Amygdala (tissue), 56 donors: Measurements from ENCODE around the gene NOTO.
A peak's percentile ranks its signal among the peaks of the same experiment; 100 is the strongest.
"Not testable (repeated sequence)": the region's sequence is repeated elsewhere in the genome, so short reads cannot be mapped to it uniquely, and the experiment has no call there.

Experiments
- DNase-seq, 56 donors: peaks; one replicate each; lab custom pipeline; 2025; lab: John Stamatoyannopoulos, UW

NOTO gene, protein sequence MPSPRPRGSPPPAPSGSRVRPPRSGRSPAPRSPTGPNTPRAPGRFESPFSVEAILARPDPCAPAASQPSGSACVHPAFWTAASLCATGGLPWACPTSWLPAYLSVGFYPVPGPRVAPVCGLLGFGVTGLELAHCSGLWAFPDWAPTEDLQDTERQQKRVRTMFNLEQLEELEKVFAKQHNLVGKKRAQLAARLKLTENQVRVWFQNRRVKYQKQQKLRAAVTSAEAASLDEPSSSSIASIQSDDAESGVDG

DNA sequence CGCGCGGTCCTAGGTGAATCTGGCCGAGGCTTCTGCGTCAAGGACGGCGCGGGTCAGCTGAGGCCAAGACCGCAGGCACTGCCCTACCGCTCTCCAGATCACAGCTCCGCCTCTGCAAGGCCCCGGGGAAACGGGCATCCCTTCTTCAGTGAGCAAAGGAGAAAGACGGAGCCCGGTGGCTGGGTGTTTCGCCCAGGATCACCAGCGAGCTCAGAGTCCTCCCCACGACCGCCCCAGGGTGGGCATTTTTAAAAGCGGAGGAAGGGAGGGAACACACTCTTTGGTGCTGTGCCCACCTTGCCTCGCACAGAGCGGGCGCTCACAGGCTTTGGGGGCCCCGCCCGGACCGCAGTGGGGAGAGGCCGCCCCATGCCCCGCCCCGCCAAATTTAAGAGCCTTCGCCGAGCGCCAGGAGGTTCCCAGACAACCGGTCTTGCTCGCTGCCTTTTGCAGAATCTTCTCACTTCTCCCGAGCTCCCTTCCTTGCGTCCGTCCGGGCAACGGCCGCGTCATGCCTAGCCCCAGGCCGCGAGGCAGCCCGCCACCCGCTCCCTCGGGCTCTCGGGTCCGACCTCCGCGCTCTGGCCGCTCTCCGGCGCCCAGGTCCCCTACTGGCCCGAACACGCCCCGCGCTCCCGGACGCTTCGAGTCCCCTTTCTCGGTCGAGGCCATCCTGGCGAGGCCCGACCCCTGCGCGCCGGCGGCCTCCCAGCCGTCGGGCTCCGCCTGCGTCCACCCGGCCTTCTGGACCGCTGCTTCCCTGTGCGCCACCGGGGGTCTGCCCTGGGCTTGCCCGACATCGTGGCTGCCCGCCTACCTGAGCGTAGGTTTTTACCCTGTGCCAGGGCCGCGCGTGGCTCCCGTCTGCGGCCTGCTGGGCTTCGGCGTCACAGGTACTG, at the start of gene NOTO:
Gene NOTO, plus strand, starts transcription at position 419 of the 899 bp plus-strand sequence. Its CDS starts 93 bp downstream, at position 512.
- no peak for DNase-seq

DNA sequence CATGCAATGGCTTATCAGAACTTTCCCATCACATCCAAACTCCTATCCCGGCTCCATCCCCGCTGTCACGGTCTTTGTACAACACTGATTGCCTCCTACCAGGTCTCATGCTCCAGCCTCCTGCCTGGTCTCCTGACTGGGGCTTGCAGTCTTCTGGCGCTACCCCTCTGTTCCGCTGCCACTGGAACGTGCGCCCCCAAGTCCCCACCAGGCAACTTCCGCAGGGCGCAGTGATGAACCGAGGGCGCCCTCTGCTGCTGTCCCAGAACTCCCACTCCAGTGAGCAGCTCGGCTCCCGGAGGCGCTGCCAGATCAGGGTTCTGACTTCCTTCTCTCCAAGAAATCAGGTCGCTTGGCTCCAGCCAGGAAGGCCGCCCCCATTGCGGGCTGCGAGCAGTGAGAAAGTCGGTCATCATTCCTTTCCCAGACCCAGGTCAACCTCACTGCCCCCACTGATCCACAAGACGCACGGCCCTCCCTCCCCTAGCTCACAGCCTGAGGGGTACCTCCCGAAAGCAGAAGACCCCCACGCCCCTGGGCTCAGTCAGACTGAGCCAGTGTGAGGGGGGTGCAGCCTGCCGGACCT, 45.7 kb upstream of the NOTO start:
- peak in 43 of 56 donors; percentile 3 to 73 (median 24) for DNase-seq

DNA sequence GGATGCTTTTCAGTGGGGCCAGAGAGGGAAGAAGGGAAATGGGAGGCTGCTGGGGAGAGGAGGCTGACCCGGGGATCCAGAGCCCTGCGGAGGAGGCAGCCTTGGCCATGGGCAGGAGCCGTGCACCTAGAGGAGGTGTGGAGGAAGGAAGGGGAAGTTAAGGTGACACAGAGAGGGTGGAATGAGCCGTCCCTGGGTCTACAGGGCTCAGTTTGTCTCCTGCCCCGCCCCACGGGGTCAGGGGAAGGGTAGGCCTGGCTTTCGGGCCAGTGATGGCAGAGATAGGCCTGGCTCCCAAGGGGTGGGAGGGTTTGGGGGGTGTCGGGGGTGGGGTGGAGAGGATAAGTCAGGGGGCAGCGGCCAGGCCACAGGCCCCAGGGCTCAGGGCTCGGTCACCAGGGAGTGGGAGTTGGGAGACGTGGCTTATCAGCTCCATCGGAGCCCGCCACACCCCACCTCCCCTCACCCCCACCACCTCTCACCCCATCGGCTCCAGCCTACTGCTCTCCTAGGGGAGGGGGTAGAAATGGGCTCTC, 39.5 kb upstream of the NOTO start:
- no peak for DNase-seq

DNA sequence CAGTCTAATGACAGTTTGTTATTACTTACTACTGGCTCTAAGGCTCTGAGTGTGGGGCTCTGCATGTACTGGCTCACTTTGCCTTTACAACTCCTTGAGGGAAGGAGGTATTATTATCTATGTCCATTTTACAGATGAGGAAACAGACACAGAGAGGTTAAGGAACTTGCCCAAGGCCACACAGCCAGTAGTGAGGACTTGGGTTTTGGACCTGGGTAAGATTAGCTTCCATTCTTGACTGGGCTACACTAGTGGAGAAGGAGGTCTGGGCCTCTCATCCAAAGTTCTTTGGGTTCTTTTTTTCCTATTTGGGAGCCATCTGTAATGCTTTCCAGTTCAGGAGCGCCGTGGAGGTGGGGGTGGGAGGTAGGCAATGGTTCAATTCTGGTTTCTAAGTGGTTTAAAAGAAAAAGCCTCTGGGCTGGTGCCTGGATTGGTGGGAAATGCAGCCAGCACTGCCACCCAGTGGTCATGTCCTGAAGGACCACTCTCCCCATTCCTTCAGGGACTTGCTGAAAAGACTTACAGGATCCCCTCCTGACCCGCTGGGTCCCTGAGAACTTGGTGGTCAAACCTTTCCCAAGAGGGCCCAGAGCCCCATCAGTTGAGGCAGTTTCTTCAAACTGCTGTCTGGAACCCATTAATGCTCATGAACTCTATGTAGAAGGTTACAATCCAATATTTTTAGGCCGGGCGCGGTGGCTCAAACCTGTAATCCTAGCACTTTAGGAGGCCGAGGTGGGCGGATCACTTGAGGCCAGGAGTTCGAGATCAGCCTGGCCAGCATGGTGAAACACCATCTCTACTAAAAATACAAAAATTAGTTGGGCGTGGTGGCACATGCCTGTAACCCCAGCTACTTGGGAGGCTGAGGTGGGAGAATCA, 38.6 kb upstream of the NOTO start:
- peak in 45 of 56 donors; percentile 3 to 76 (median 35) for DNase-seq

DNA sequence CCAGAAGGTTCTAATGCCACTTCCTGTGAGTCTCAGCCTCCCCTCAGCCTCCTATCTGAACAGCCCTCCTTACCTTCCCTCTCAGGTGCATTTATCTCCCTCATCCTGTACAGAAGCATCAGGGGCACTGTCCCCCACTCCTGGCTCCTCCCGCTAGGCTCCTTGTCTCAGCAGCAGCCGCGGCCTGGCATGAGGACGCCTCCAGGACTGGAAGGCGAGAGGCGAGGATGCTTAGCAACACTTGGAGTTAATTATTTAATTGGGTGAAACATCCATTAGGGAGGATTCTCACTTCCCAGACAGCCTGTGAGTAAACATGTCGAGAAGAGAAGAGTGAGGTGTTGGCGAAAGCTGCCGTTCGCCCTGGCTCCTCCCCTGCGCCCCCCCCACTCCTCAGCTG, 36.4 kb upstream of the NOTO start:
- peak in 3 of 56 donors; percentile 7 to 25 (median 24) for DNase-seq

DNA sequence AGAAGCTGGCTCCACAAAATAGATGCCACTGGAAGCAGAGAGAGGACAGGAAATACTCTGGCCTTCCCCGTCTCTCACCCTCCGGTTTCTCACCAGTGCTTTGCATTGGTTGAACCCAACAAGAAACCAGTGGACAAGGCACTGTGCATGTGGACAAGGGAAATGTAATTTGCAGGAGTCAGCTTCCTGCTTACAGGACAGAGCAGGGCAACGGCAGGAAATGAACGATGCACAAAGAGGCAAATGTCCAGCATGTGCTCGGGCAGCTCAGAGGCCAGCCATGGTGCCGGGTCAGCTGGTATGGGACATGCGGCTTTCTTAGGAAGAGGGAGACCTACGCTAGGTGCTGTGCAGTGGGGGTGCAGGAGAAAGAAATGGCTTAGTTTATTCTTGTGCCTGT, 35.6 kb upstream of the NOTO start:
- DNase-seq, result not testable (repeated sequence)

DNA sequence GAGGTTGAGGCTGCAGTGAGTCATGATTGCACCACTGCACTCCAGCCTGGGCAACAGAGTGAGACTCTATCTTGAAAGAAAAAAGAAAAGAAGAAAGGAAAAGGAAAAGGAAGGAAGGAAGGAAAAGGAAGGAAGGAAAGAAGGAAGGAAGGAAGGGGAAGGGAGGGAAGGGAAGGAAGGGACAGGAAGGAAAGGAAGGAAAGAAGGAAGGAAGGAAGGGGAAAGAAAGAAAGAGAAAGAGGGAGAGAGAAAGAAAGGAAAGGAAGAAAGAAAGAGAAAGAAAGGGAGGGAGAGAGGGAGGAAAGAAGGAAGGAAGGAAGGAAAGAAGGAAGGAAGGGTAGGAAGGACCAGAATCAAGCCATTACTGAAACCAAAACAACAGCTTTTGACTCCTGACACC, 34.0 kb upstream of the NOTO start:
- DNase-seq, result not testable (repeated sequence)

DNA sequence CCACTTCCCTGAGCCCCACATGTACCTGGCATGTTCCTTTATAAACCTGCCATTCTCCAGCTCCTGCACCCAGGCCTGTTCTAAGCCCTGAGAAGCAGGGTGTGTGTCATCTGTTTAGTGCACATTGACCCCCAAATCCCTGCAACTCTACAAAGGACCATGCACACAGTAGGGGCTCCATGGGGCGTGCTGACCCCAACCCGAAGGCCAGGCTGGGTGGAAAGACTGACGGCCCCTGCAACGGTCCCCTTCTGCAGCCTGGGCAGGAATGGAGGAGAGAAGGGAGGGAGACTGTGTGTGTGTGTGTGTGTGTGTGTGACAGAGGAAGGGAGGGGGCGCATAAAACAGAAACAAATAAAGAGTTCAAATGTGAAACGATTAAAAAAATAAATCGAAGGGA, 32.0 kb upstream of the NOTO start:
- not testable (repeated sequence) for DNase-seq

DNA sequence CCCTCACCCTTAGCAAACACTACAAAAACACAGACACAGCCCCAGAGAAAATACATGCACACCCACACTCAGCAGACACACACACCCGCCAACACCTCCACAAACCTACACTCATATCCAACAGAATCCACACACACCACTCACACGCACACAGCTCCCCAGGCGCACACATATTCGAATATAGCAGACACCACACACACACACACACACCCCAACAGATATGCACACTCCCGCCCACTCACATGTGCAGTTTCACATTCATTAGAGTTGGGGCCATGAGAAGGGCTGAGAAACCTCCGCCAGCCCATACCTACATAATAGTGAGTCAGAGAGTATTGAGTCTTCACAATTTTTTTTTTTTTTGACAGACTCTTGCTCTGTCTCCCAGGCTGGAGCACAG, 29.4 kb upstream of the NOTO start:
- DNase-seq, result peak in 5 of 56 donors; percentile 6 to 21 (median 8)

DNA sequence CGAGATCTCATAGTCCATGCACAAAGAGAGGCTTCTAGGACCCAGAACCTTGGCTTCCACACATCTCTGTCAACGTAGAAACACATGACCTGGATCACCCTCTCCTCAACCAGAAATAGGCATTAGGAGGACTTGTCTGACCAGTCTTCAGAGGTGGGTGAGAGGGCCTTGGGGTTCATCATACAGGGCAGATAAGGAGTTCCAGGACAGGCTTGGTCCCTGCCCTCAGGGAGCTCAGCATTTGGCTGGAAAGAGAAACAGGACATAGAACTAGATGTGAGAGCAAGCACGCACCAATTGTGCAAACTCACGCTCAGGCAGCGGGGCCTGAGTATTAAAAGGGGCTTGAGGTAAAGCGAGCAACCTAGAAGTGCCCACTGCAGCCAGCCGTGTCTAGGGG, 28.6 kb upstream of the NOTO start:
- no peak for DNase-seq

DNA sequence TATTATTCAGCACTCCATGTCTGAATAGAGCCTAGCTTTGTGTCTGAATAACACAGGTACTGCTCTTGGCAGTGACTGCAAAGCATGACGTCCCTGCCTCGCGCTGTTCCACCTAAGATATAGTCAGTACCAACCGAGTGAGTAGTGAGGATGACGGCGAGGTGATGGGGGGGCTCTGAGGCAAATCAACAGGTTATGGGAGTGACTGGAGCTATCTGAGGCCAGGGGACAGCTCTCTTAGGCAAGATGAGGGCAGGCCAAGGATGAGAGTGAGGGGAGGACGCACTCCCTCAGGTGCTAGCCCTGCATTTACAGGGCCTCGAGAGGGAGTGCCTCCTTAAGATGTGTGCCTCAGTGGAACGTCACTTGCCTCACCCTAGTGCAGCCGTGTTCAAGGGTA, 28.1 kb upstream of the NOTO start:
- DNase-seq, result no peak

DNA sequence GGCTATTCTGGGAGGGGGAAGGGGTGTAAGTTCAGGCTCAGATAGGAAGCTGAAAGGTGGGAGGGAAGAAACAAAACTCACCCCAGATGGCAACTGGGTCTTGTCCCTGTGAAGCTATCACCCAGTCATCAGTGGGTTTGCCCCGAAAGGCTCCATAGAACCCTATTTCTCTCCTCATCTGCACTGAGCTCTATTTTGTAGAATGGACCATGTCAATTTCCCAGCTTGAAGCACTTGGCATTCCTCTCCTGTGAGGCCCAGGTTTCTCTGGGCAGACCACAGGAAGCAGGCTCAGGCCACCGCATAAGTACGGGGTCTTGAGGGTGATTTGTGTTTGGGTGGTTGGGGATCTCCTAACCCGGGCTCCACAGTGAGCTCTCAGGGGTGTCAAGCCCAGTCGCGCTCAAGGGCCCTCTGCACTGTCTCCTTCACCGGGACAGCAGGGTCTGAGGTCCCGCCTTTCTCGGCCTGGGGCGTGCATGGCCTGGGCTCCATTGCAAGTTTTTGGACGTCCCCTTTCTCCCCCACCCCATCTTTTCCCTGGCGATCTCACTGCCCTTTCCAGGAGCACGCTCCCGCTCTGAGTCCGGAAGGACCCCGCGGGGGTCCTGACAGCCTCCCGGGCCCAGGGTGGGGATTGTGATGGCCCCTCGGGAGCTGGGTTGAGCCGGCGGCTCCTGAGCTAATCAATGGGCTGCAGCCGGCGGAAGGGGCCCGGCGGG, 27.3 kb upstream of the NOTO start:
- no peak for DNase-seq

DNA sequence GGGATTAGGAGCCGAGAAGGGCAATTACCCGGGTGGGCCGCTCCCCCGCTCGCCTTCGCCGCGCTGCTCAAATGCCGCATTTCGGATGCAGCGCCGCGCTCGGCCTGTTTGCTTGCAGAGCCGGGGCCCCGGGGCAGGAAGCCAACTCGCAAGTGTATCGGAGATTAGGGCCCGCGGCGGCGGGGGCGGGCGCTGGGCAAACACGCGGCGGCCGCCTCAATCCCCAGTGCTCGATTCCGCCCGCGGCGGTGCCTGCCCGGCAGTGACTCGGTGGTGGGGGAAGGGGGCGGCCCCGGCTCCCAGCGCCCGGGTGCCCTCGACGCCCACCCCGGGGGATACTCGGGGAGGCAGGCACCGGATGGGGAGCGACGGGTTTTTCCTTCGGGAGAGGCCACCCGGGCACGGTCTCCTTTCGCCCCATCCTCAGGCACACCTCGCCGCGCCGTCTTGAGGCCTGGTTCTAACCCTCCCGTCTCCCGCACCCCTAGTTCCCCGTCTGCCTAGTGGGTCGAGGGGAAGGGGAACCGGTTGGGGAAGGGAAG, 26.6 kb upstream of the NOTO start:
- DNase-seq, result peak in 33 of 56 donors; percentile 2 to 73 (median 32)

DNA sequence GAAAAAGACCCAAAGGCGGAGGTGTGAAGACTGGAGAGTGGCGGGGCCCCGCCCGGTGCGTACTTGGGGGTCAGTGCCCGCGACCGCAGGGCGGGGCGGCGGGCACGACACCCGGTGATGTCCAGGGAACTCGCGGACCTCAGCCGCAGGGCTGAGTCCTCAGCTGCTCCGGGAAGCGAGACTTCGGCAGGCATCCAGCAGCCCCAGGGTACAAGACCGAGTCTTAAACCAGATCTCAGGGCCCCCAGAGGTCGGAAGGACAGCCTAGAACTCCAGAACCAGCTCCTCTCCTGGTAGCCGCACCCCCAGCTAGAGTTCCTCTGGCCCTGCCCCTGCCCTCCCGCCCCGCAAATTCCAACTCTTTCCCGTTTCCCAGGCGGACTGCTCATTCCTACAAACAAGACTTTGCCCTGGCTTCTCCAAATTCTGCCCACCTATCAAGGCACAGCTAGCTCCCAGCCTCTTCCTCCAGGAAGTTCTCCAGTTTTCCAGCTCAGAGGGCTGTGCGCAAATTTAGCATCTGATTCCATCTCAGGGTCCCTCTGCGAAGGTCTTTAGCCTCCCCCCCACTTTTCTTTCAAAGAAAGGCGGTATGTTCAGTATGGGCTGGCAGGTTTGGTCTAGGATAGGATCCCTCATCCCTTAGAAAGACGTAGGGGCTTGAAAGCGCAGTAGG, 26.0 kb upstream of the NOTO start:
- DNase-seq, result no peak

DNA sequence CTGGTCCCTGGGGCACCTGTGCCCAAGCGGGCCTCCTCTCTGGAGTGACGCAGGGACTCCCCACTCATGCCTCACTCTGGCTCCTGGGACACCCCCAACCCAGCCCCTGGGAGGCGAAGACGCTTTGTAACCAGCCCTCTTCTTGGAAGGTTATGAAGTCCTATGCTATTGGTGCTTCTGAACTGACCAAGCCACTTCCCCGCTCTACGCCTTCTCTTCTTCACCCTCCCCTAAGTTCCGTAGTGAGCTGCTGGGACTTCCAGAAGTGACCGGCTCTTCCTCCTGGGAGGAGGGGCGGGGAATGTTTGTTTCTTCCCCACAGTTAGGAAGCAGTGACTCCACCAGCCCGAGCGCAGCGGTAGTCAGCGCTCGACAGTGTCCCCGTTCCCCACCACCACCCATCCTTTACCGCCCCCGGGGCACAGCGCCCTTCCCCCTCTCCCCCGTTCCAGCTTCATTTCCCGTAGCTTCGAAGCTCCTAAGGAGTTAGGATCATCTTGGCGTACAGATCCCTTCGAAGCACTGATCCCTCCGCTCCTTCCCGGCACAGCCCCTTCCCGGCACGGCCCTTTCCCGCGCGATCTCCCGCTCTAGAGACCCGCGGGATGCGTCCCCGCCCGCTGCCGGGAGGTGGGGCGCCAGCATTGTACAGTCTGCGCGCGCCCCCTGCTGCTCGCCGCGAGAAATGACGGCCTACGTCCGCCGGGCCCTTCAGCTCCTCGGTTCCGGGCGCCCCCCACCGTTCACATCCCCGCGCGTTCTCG, 25.3 kb upstream of the NOTO start:
- DNase-seq, result peak in 55 of 56 donors; percentile 5 to 93 (median 71)

DNA sequence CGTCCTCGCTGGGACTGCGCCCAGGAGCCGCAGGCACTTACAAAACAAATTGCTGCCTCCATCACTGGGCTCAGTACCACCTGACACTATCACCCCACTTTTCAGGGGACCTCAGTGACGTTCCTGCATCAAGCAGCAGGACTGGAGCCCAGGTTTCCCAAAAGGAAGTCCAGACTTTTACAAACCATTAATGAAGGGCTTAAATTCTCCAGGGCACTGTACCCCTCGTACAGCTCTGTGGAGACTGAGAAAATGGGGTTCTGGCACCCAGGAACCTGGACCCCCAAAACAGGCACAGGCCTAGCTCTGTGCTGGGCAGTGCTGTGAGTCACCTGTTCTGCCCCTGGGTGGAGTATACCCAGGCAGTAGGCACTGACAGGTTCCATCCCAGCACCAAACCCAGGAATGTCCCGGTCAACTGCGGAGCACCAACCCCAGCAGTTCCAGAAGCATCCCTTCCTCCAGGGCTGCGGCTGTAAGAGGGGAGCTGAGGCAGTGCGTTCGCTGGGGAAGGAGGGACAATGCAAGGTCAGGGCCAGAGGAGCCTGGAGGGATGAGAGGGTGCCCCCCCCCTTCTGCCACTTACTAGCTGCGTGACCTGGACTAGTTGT, 24.6 kb upstream of the NOTO start:
- no peak for DNase-seq

DNA sequence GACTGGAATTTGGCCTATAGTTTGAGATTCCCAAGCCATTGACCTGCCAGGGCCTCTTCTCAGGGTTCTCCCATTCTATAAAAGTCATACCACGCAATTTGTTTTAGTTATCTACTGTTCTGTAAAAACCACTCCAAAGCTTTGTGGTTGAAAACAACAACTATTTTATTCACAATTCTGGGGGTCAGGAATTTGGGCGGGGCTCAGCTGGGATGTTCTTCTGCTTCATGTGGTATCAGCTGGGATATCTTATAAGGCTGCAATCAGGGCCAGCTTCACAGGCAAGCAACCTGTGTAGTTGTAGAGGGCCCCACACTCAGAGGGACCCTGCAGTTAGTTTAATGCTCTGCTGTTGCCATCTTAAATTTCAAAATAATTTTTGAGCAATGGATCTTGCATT, 16.4 kb upstream of the NOTO start:
- DNase-seq, result no peak
